H1 (cell line): ENCODE measurements around the gene SIRT5. TPM values are rescaled to one million over a fixed set of nuclear protein-coding genes. Genes with fewer than 3 reads are reported as not detected.

Source experiments
- BRCA1 ChIP-seq: IDR thresholded peaks from 2 replicates; pipeline ENCODE4 v1.6.1; 2012; ENCODE audit warnings: low read depth, low read length, improper control_type of control experiment
- CTBP2 ChIP-seq: IDR thresholded peaks from 2 replicates; pipeline ENCODE4 v1.7.0; 2011; ENCODE audit warnings: borderline replicate concordance, mild to moderate bottlenecking, moderate library complexity, mixed read lengths, low read length; ENCODE audit not compliant: insufficient read depth, insufficient read length
- FOSL1 ChIP-seq: IDR thresholded peaks from 2 replicates; pipeline ENCODE4 v1.6.1; 2011; ENCODE audit warnings: mild to moderate bottlenecking, low read depth, low read length, moderate library complexity; ENCODE audit not compliant: insufficient read depth
- HDAC6 ChIP-seq: IDR thresholded peaks from one replicate; pipeline ENCODE4 v1.7.1; 2012; ENCODE audit warnings: low read depth, mild to moderate bottlenecking, inconsistent platforms, low read length, moderate library complexity
- TBP ChIP-seq: IDR thresholded peaks from 2 replicates; pipeline ENCODE4 v1.6.1; 2011; ENCODE audit warnings: low read depth, low read length, improper control_type of control experiment
- polyA plus RNA-seq, 7 experiments: library from polyadenylated mRNA; depleted of rRNA in 3 of 7; stranded (reverse) in 5 of 7; unstranded in 2 of 7; fragments of >200 nt in 5 of 7; fragments of 200-250 nt in 2 of 7; gene quantifications; 1 replicate in 5 of 7; 2 replicates in 1 of 7; 4 replicates in 1 of 7; pipeline versions ENCODE4 v1.2.1 to v1.2.3, GENCODE V29; 2011 to 2013; ENCODE audit warnings: missing spikeins in 2 of 7, mixed read lengths in 2 of 7
- total RNA-seq: library from RNA; stranded (reverse); fragmentation: NEBNext Ultra II Directional; extraction: Animal tissue kit (Norgen Biotek cat#: 25700); gene quantifications from 2 replicates; pipeline ENCODE4 v1.2.1, GENCODE V29; 2021

The SIRT5 gene
- total and polyA plus RNA-seq, 2 of the 8 experiments (the other 6 are each of a cell fraction or from before 2014, with no cell fraction given) = 7.4 to 14.7 TPM

DNA sequence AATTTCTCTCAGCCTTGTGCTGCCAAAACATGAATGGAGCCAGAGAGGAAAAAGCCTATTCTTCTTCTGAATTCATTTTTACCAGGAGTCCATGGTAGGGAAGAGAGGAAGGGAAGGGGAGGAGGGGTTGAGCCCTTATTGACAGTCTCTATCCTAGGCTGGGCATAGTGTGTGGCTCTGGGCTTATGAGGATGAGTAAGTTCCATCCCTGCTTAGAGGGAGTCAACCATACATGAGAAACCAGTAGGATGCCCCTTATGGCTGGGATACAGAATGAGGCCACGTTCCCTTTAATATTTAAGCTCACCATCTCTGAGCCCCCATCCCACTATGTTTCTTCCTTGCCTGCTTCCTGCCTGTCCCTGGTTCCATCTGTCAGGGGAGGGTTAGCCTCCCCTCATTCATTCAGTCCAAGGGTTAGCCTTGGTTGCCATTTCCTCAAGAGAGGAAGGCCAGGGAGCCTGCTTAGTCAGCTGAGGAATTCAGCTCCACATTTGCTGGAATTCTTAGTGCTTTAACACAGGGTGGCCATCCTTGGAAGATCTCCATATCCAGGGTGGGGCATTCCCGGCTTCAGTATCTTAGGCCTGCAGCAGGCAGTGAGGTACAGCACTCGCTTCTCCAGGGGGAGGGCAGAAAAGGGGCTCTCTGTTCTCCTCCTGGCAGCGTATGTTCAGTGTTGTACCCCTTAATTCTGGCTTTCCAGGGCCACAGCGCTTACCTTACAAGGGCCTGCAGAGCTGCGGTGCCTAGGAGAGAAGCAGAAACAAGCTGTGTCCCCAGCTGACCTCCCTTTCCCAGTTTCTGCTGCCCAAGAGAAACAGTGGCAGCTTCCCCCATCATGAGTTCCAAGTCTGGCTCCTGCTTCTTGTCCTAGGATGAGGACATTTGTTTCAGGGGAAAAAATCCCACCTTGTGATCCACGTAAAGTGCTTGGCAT lies 12.5 kb downstream of the SIRT5 start (continued):
- no peak for TF ChIP-seq BRCA1
- TF ChIP-seq FOSL1 = no peak
- no peak for TF ChIP-seq TBP
- no peak for TF ChIP-seq CTBP2
- TF ChIP-seq HDAC6 = no peak
